SK-N-SH (cell line): Measurements from ENCODE around the gene RUNDC3A. TPM values are rescaled to one million over a fixed set of nuclear protein-coding genes. Genes with fewer than 3 reads are reported as not detected.

ENCODE experiments used
- CTCF ChIA-PET: fragments of 300-600, 350-600 bp; formaldehyde crosslinking; extraction: SDS; loops from one replicate; lab custom pipeline; 2021; lab: Yijun Ruan, JAX
- POLR2A ChIA-PET: fragments of 350-600 bp; sonication (Branson Sonifier 250); formaldehyde crosslinking; extraction: SDS; loops from one replicate; lab custom pipeline; 2020; ENCODE audit warnings: antibody characterized with exemption, inconsistent platforms; lab: Yijun Ruan, JAX
- DNase-seq: peaks from one replicate; pipeline ENCODE4 v3.0.0; 2012
- H2AFZ ChIP-seq: fragments of 200-600 bp; sonication (generic); 2 replicates; pipeline ENCODE4 v1.8.1; 2016; ENCODE audit warnings: antibody characterized with exemption, mild to moderate bottlenecking, low read depth
- H3F3A ChIP-seq: fragments of 200-600 bp; sonication (generic); replicated peaks from 2 replicates; pipeline ENCODE3; 2016; ENCODE audit warnings: antibody characterized with exemption, mild to moderate bottlenecking; ENCODE audit not compliant: insufficient read depth
- H3K27ac ChIP-seq, 2 experiments: fragments of 200-500 bp in 1 of 2; fragments of 200-600 bp in 1 of 2; sonication (Bioruptor generic) in 1 of 2; sonication (generic), shearing (Covaris generic) in 1 of 2; 2 replicates each; pipeline versions ENCODE4 v1.5.1 to v1.6.1; 2014 to 2016; ENCODE audit warnings: low read depth in 2 of 2, inconsistent platforms in 1 of 2, low read length in 1 of 2, mild to moderate bottlenecking in 1 of 2, mixed read lengths in 1 of 2
- H3K27me3 ChIP-seq: fragments of 200-600 bp; sonication (generic), shearing (Covaris generic); 2 replicates; pipeline ENCODE4 v1.6.1; 2016; ENCODE audit warnings: mixed run types; ENCODE audit not compliant: insufficient read depth
- H3K36me3 ChIP-seq, 2 experiments: fragments of 200-500 bp in 1 of 2; fragments of 200-600 bp in 1 of 2; sonication (Bioruptor generic) in 1 of 2; sonication (generic) in 1 of 2; replicated peaks in 1 of 2; 2 replicates each; pipeline versions ENCODE3 to v1.5.1; 2014 to 2016; ENCODE audit warnings: low read length in 1 of 2, mild to moderate bottlenecking in 1 of 2; ENCODE audit not compliant: insufficient read depth in 2 of 2, control insufficient read depth in 1 of 2
- H3K4me1 ChIP-seq, 2 experiments: fragments of 200-500 bp in 1 of 2; fragments of 200-600 bp in 1 of 2; sonication (Bioruptor generic) in 1 of 2; sonication (generic), shearing (Covaris generic) in 1 of 2; 2 replicates each; pipeline versions ENCODE4 v1.5.1 to v1.6.1; 2014 to 2016; ENCODE audit warnings: low read depth in 1 of 2, low read length in 1 of 2, mixed run types in 1 of 2; ENCODE audit not compliant: insufficient read depth in 2 of 2, control insufficient read depth in 1 of 2
- H3K4me2 ChIP-seq: fragments of 200-600 bp; sonication (generic), shearing (Covaris generic); 2 replicates; pipeline ENCODE4 v1.6.1; 2017; ENCODE audit warnings: mixed run types
- H3K4me3 ChIP-seq, 2 experiments: fragments of 200-500 bp in 1 of 2; fragments of 200-600 bp in 1 of 2; sonication (Bioruptor generic) in 1 of 2; sonication (generic), shearing (Covaris generic) in 1 of 2; 2 replicates each; pipeline versions ENCODE4 v1.5.1 to v1.8.1; 2014 to 2016; ENCODE audit warnings: low read depth in 2 of 2, inconsistent platforms in 1 of 2, low read length in 1 of 2, mild to moderate bottlenecking in 1 of 2, mixed read lengths in 1 of 2, moderate library complexity in 1 of 2
- H3K79me2 ChIP-seq: fragments of 200-600 bp; sonication (generic); 2 replicates; pipeline ENCODE4 v1.8.1; 2017; ENCODE audit warnings: mild to moderate bottlenecking; ENCODE audit not compliant: insufficient read depth
- H3K9ac ChIP-seq: fragments of 200-600 bp; sonication (generic); 2 replicates; pipeline ENCODE4 v1.6.1; 2017; ENCODE audit warnings: mixed run types
- H3K9me2 ChIP-seq: fragments of 200-600 bp; sonication (generic); 2 replicates; pipeline ENCODE4 v1.6.1; 2017; ENCODE audit warnings: mixed run types
- H3K9me3 ChIP-seq: fragments of 200-600 bp; sonication (generic); 2 replicates; pipeline ENCODE4 v1.6.1; 2017; ENCODE audit warnings: mixed run types, mild to moderate bottlenecking, moderate library complexity
- H4K20me1 ChIP-seq: fragments of 200-600 bp; sonication (generic); 2 replicates; pipeline ENCODE4 v1.6.1; 2017; ENCODE audit warnings: mild to moderate bottlenecking, mixed run types; ENCODE audit not compliant: insufficient read depth
- EP300 ChIP-seq, 2 experiments: IDR thresholded peaks; 2 replicates each; pipeline versions ENCODE4 v1.4.0 to v1.6.1; 2012; ENCODE audit warnings: borderline replicate concordance in 1 of 2, low read depth in 1 of 2, low read length in 1 of 2
- EZH2phosphoT487 ChIP-seq: fragments of 200-600 bp; sonication (generic); IDR thresholded peaks from 2 replicates; pipeline ENCODE4 v1.6.1; 2017; ENCODE audit warnings: low read depth, mixed run types, mild to moderate bottlenecking, antibody characterized with exemption, moderate library complexity, borderline replicate concordance
- FOXM1 ChIP-seq: IDR thresholded peaks from 2 replicates; pipeline ENCODE4 v1.4.0; 2012; ENCODE audit warnings: low read depth, mild to moderate bottlenecking
- GABPA ChIP-seq: IDR thresholded peaks from 2 replicates; pipeline ENCODE4 v1.4.0; 2012; ENCODE audit warnings: low read depth, mild to moderate bottlenecking
- GATA2 ChIP-seq: sonication (generic); formaldehyde crosslinking; IDR thresholded peaks from 2 replicates; pipeline ENCODE4 v1.5.0; 2020; ENCODE audit warnings: mild to moderate bottlenecking, missing genetic modification reagents
- MXI1 ChIP-seq: IDR thresholded peaks from 2 replicates; pipeline ENCODE4 v1.6.1; 2012; ENCODE audit warnings: mild to moderate bottlenecking, low read depth, low read length, improper control_type of control experiment
- RCOR1 ChIP-seq: fragments of 150-350 bp; IDR thresholded peaks from 2 replicates; pipeline ENCODE4 v1.6.1; 2017; ENCODE audit warnings: antibody characterized with exemption, low read length
- RFX5 ChIP-seq: IDR thresholded peaks from 2 replicates; pipeline ENCODE4 v1.6.1; 2012; ENCODE audit warnings: mild to moderate bottlenecking, improper control_type of control experiment, low read length
- RXRA ChIP-seq: IDR thresholded peaks from 2 replicates; pipeline ENCODE4 v1.4.0; 2012; ENCODE audit warnings: low read depth, mild to moderate bottlenecking, borderline replicate concordance
- SMC3 ChIP-seq: IDR thresholded peaks from 2 replicates; pipeline ENCODE4 v1.6.1; 2012; ENCODE audit warnings: low read depth, low read length, improper control_type of control experiment
- TEAD4 ChIP-seq: IDR thresholded peaks from 2 replicates; pipeline ENCODE4 v1.4.0; 2012; ENCODE audit warnings: mild to moderate bottlenecking, borderline replicate concordance; ENCODE audit not compliant: insufficient read depth
- USF1 ChIP-seq: IDR thresholded peaks from 2 replicates; pipeline ENCODE4 v1.4.0; 2012; ENCODE audit warnings: low read depth, borderline replicate concordance
- WGBS: methylation state at CpG from one replicate; pipeline ENCODE4 v1.1.6; 2017; ENCODE audit warnings: low lambda C conversion rate; 5-methylcytosine and 5-hydroxymethylcytosine counted together
- polyA plus RNA-seq, 3 experiments: library from polyadenylated mRNA; depleted of rRNA; stranded (reverse); fragments of >200 nt; gene quantifications; 2 replicates each; pipeline ENCODE4 v1.2.3, GENCODE V29; 2012
- TF ChIP-seq, protein P1 (sequence below): IDR thresholded peaks from 2 replicates; pipeline ENCODE4 v1.6.1; 2012; ENCODE audit warnings: mild to moderate bottlenecking, low read depth, low read length, moderate library complexity
- TF ChIP-seq, protein P2 (sequence below): IDR thresholded peaks from 2 replicates; pipeline ENCODE4 v1.4.0; 2012; ENCODE audit warnings: low read depth, borderline replicate concordance
- TF ChIP-seq, protein P3 (sequence below): fragments of 200-600 bp; sonication (generic); IDR thresholded peaks from 2 replicates; pipeline ENCODE4 v1.6.1; 2017; ENCODE audit warnings: antibody characterized with exemption, mild to moderate bottlenecking, moderate library complexity

The RUNDC3A gene
- polyA plus RNA-seq, 1 of the 3 experiments (the other 2 are of a cell fraction): 8.9 TPM

GRCh38 chr17:44283344-44284023, 24.9 kb upstream of the RUNDC3A start:
- no peaks in the 10 kb centered on the region for H3K9me2 ChIP-seq
- no peak overlapping the region for H2AFZ ChIP-seq
- no peak overlapping the region for H3K27ac ChIP-seq
- ChIA-PET POLR2A (no interaction called here), CTCF (no interaction called here)
- no peaks in the 10 kb centered on the region for H3K36me3 ChIP-seq
- no peaks in the 10 kb centered on the region for H3K9me3 ChIP-seq
- no peak for TF ChIP-seq TEAD4
- TF ChIP-seq, protein P1, sequence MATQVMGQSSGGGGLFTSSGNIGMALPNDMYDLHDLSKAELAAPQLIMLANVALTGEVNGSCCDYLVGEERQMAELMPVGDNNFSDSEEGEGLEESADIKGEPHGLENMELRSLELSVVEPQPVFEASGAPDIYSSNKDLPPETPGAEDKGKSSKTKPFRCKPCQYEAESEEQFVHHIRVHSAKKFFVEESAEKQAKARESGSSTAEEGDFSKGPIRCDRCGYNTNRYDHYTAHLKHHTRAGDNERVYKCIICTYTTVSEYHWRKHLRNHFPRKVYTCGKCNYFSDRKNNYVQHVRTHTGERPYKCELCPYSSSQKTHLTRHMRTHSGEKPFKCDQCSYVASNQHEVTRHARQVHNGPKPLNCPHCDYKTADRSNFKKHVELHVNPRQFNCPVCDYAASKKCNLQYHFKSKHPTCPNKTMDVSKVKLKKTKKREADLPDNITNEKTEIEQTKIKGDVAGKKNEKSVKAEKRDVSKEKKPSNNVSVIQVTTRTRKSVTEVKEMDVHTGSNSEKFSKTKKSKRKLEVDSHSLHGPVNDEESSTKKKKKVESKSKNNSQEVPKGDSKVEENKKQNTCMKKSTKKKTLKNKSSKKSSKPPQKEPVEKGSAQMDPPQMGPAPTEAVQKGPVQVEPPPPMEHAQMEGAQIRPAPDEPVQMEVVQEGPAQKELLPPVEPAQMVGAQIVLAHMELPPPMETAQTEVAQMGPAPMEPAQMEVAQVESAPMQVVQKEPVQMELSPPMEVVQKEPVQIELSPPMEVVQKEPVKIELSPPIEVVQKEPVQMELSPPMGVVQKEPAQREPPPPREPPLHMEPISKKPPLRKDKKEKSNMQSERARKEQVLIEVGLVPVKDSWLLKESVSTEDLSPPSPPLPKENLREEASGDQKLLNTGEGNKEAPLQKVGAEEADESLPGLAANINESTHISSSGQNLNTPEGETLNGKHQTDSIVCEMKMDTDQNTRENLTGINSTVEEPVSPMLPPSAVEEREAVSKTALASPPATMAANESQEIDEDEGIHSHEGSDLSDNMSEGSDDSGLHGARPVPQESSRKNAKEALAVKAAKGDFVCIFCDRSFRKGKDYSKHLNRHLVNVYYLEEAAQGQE: no peak
- TF ChIP-seq, protein P2, sequence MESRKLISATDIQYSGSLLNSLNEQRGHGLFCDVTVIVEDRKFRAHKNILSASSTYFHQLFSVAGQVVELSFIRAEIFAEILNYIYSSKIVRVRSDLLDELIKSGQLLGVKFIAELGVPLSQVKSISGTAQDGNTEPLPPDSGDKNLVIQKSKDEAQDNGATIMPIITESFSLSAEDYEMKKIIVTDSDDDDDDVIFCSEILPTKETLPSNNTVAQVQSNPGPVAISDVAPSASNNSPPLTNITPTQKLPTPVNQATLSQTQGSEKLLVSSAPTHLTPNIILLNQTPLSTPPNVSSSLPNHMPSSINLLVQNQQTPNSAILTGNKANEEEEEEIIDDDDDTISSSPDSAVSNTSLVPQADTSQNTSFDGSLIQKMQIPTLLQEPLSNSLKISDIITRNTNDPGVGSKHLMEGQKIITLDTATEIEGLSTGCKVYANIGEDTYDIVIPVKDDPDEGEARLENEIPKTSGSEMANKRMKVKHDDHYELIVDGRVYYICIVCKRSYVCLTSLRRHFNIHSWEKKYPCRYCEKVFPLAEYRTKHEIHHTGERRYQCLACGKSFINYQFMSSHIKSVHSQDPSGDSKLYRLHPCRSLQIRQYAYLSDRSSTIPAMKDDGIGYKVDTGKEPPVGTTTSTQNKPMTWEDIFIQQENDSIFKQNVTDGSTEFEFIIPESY: no peak
- no peak overlapping the region for H3K4me3 ChIP-seq
- no peak overlapping the region for H3K9ac ChIP-seq
- DNase-seq: no peak
- H3F3A ChIP-seq: no peaks in the 10 kb centered on the region
- no peaks in the 10 kb centered on the region; the same call in 1 of the 2 replicates for H3K27me3 ChIP-seq
- no peaks in the 10 kb centered on the region for H3K79me2 ChIP-seq
- H3K4me2 ChIP-seq: no peak overlapping the region
- H3K4me1 ChIP-seq: no peaks in the 10 kb centered on the region
- 87% methylated on average over 8 of the region's 8 CpGs for WGBS
- no peaks in the 10 kb centered on the region for H4K20me1 ChIP-seq

- TF ChIP-seq RFX5 (no peak), EZH2phosphoT487 (no peak), RXRA (no peak), TEAD4 (no peak), GATA2 (CRISPR knock-in tag) (no peak), FOXM1 (no peak), USF1 (no peak), SMC3 (no peak), GABPA (no peak), RCOR1 (no peak), EP300 (IDR thresholded peaks at IDR 0.05; ENCODE audit: borderline replicate concordance in 1 of 2, low read depth in 1 of 2, low read length in 1 of 2) (no peak), MXI1 (no peak)
- TF ChIP-seq, protein P3, sequence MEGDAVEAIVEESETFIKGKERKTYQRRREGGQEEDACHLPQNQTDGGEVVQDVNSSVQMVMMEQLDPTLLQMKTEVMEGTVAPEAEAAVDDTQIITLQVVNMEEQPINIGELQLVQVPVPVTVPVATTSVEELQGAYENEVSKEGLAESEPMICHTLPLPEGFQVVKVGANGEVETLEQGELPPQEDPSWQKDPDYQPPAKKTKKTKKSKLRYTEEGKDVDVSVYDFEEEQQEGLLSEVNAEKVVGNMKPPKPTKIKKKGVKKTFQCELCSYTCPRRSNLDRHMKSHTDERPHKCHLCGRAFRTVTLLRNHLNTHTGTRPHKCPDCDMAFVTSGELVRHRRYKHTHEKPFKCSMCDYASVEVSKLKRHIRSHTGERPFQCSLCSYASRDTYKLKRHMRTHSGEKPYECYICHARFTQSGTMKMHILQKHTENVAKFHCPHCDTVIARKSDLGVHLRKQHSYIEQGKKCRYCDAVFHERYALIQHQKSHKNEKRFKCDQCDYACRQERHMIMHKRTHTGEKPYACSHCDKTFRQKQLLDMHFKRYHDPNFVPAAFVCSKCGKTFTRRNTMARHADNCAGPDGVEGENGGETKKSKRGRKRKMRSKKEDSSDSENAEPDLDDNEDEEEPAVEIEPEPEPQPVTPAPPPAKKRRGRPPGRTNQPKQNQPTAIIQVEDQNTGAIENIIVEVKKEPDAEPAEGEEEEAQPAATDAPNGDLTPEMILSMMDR: no peak
- TF ChIP-seq, protein P2: no peak
- Histone ChIP-seq H3K9me3 (no peaks in the 10 kb centered on the region), H3K36me3 (no peaks in the 10 kb centered on the region), H3K9ac (no peak overlapping the region), H3K4me2 (no peak overlapping the region), H3K79me2 (no peaks in the 10 kb centered on the region), H3K9me2 (no peaks in the 10 kb centered on the region), H3K27me3 (no peaks in the 10 kb centered on the region; the same call in 1 of the 2 replicates), H3K4me3 (no peak overlapping the region), H3K27ac (no peak overlapping the region), H4K20me1 (no peaks in the 10 kb centered on the region), H2AFZ (no peak overlapping the region), H3K4me1 (no peaks in the 10 kb centered on the region), H3F3A (no peaks in the 10 kb centered on the region)
- DNase-seq: no peak
- POLR2A ChIA-PET: no interaction called here
- CTCF ChIA-PET: no interaction called here
- WGBS: 40% methylated on average over 1 of the region's 4 CpGs
Observed at GRCh38 chr17:44284024-44284400, 24.4 kb upstream of the RUNDC3A start.
